NCI-H82 treated with DMSO at 0.1 percent for 48 hours (cell line): ENCODE measurements around the gene TATDN2.

Experiments
- DNase-seq: peaks from one replicate; lab custom pipeline; 2025; ENCODE audit not compliant: unreplicated experiment; lab: John Stamatoyannopoulos, UW

Gene TATDN2

DNA sequence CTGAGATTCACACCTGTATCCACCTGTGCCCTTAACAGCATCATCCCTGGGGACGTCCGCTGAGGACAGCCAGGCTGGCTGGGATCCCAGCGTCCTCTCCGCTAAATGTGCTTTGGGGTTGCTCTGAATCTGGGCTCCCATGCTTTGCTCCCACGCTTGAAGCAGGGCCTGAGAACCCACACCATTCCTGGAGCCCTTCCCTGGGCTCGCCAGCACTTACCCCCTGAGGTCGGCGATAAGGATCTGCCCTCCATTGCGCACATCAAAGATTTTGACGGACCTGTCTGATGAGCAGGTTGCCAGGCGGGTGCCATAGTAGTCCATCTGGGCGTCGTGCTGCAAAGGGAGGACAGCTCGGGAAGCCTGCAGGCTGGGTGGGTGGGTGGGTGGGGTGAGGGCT is 66.8 kb downstream of the TATDN2 start:
- DNase-seq, result no peak

DNA sequence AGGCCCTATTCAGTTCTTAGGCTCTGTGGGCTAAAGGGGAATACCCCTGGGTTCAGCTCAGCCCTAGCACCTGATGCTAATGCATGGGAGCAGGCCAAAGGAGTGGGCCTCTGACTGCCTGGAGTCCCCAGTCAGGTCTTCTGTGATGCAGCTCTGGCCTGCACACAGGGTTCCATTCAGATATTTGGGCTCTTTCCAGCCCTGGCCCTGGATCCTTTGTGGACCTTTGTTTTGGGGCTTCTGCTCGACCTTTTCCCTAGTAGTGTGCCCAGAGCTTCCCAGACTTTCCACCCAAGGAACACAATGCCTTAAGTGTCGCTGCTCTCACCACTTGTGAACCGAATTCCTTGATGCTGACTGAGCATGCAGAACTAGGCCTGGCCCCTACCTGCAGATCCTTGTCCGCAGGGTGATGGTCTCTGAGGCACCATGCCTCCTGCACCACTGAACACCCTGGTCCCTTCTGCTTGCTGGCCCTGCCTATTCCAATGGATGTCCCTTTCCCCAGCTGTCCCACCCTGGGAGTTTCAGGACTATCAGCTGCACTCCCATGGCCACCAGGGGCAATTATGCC is 67.6 kb downstream of the TATDN2 start:
- no peak for DNase-seq

DNA sequence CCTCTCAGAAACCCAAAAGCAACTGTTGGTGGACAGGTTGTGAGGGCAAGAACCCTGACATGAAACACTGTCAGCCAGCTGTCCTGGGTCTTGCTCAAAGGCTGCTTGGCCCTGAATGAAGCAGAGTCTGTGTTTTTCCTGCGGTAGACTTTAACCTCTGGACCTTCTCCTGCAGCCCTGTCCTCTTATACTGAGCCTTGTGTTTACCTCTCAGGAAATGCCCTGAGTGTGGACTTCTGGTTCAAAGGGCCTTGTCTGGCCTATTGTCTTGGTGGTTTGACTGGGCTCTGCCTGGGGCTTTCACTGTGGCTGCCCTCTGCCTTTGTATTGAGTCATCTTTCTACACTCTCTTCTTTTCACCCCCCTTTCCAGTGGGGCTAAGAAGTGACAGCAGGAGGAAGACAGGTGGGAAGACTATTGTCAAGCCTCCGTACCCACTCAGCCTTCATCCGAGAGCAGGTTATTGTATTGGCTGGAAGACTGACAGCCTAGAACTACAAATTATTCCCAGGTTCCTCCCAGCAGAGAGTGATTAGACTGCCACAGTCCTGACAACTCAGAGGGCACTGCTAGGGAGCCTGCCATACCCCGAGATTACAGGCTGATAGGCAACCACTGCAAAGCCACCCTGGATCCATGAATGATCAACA is 69.2 kb downstream of the TATDN2 start:
- no peak for DNase-seq

DNA sequence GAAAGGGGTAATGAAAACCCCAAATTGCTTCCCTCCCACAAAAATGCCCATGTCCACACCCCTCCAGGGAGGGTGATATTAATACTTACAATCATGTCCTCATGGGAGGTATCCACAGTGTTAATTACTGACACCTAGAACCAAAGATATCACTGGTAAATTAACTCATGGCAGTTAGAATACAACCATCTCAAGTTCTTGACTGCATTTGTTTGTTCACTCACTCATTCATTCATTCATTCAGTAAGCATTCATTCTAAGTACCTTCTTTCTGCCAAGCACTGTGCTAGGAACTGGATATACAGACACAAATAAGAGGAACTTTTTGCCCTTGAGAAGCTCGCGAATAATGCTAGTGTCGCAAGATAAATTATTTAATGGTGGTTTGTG is 69.7 kb downstream of the TATDN2 start:
- no peak for DNase-seq

DNA sequence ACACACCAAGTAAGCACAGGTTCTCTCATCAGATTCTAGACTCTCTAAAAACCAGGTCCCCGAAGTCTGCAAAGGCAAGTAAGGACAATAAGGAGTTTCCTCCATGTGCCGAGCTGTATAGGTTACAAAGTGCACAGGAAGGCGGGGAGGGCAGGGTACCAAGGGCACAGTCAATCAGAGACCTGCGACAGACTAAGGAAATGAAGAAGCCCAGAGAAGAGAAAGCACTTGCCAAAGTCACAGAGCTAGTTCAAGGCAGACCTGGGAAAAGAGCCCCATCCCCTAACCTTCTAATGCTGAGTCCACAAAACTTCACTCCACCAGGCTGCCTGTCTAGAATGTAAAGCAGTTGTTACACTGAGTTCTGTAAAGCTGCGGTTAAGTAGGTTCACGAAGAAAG is 71.0 kb downstream of the TATDN2 start:
- DNase-seq, result no peak

DNA sequence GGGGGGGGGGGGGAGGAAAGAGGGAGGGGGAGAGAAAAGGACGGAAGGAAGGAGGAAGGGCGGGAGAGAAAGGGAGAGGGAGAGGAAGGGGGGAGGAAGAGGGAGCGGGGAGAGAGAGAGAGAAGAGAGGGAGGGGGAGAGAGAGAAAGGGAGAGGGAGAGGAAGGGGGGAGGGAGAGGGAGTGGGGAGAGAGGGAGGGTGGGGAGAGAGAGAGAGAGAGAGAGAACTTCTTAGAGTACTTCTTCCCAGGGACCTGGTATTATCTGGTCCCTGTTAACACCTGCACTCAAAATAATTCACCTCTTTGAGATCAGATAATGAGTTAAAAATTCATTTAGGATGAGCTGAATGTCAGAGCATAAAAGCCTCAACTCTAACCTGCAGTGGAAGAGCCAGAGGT is 71.5 kb downstream of the TATDN2 start:
- DNase-seq, result no peak

DNA sequence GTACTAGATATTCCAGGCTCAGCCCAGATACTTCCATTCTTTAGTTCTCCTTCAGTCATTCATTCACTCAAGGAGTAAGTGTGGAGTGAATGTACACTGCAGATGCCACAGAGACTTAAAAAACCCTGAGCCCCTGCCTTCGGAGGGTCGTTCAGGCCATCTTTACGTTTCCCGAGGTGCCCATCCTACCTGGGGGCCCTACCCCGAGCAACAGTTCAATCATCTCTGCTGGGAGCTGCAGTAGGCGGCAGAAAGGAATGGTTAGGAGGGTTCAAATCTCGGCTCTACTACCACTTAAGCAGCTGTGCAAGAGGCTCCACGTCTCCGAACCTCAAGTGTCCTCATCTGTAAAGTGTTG is 72.0 kb downstream of the TATDN2 start:
- no peak for DNase-seq

DNA sequence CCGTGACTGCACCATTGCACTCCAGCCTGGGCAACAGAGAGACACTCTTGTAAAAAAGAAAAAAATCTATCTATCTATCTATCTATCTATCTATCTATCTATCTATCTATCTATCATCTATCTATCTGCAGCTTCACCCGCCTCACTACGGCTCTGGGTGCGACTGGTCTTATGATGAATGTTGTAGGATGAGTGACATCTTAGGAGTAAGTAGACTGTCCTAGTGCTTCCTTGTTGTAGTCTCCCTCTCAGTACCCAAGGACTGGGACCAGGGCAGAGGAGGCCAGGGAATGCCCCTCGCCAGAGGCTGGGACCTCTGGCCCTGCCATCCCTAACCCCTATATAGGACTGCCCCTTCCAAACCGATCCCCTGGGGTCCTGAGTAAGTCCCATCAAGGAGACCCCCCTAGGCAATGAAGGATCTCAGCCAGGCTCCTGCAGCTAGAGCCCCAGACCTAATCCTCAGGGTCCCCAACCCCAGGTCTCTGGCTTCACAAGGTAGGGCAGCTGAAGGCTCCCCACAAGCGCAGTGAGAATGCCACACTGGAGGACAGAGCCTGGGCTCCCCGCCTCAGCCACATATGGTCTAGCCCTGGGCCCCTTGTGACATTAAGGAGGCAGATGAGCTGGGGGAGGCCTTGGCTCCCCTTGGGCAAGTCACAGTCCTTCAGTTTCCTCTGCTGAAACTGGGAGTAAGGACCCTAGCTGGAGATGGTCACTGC is 73.5 kb downstream of the TATDN2 start:
- DNase-seq, result no peak

DNA sequence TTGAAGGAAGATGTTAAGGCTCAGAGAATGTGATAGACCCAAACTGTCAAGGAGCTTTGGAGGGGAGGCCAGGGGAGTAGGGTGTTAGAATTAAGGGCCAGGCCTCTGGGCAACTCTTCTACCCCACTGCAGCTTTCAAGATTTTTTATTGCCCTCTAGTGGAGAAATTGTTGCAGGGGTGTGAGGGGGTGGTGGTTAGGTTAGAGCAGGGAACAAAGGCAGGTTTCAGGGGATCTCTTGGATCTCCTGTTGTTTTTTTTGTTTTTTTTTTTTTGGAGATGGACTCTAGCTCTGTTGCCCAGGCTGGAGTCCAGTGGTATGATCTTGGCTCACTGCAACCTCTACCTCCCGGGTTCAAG is 74.1 kb downstream of the TATDN2 start:
- no peak for DNase-seq

DNA sequence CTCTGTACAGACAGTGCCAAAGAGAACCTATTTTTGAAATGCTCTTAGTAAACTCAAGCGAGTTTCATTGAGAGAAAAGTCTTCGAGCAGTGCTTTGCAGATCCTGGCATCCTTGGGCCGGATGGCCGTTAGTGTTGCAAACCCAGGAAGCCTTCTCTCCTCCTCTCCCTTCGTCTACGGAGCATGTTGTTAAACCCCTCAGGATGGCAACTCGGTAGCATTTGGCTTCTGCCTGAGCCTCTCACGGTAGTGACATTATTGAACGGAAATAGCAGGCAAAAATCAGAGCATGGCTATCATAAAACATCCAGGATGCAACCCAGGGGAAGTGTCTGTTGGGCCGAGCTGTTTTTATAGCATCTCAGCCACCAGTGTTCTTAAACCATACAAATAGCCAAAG is 79.3 kb downstream of the TATDN2 start:
- no peak for DNase-seq

DNA sequence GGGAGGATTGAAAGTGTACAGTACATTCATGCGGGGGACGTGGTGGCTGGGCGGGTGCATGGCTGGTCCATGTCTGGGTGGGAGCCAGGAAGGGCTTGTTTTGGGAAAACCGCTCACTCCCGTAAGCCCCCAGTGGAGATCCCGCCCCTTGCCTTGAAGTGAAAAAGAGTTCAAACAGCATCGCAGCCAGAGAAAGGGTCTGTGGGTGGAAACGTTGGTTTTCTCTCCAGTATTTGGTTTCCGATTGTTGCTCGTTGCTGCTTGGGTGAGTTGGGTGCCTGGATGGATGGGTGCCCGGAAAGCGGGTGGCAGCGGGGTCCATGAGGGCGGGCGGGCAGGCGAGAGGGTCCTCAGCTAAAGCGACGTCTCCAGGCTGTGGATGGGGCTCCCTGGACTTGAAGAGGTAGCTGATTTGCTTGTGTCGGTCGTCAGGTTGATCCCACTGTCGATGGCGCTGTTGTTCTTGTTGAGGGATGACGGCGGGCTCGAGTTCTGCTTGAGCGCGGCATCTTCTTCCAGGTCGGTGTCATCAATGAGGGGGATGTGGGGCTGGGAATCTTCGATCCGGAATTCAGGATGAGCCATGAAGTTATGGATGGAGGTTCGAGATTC is 80.3 kb downstream of the TATDN2 start:
- DNase-seq, result no peak

DNA sequence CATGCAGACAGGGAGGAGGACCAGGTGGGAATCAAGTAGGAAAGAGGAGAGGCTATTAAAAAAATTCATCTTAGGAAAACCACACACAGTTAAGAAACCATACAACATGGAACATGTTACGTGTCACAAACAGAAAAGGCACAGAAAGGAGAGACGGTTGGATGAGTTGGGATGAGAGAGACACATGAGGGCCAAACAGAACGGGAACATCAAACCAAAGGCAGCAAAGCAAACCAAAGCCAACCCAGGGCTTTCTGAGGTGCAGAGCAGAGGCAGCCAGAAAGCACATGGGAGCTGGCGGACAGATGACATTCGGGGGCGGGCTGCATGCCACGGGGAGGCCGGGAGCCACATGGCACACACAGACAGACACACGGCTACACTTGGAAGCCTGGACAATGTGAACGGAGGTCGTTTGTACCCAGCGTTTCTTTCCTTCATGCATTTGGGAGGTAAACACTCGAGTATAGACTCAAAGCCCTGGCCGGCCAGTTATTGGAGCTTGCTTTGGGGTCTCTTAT is 81.3 kb downstream of the TATDN2 start:
- no peak for DNase-seq

DNA sequence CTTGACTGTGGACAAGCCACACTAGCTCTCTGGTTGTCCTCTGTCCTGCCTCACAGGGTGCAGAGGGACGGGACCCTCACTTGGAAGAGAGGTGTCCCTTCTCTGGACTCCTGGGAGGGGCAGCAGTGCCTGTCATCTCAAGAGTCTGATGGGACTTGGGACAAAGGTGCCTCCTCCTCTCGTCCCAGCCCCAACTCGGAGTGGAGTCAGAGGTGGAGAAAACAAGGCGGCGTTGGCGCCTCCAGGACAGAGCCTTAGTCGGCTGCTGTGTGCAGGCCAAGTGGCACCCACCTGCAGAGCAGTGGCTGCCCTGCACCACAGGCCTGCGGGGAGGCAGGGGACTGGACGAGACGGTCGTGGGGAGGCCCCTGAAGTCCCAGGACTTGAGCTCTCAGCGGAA is 82.1 kb downstream of the TATDN2 start:
- DNase-seq, result no peak
